ENCODE data around the gene LGALS4. TPM values are rescaled to one million over a fixed set of nuclear protein-coding genes. Genes with fewer than 3 reads are reported as not detected.
A peak's percentile ranks its signal among the peaks of the same experiment; 100 is the strongest.
"Not testable (repeated sequence)": the region's sequence is repeated elsewhere in the genome, so short reads cannot be mapped to it uniquely, and the experiment has no call there.

Gene LGALS4
- total RNA-seq, 8 experiments from 2014 or later = 0.29 to 1.4 (median 0.50) TPM; not detected in 1

DNA sequence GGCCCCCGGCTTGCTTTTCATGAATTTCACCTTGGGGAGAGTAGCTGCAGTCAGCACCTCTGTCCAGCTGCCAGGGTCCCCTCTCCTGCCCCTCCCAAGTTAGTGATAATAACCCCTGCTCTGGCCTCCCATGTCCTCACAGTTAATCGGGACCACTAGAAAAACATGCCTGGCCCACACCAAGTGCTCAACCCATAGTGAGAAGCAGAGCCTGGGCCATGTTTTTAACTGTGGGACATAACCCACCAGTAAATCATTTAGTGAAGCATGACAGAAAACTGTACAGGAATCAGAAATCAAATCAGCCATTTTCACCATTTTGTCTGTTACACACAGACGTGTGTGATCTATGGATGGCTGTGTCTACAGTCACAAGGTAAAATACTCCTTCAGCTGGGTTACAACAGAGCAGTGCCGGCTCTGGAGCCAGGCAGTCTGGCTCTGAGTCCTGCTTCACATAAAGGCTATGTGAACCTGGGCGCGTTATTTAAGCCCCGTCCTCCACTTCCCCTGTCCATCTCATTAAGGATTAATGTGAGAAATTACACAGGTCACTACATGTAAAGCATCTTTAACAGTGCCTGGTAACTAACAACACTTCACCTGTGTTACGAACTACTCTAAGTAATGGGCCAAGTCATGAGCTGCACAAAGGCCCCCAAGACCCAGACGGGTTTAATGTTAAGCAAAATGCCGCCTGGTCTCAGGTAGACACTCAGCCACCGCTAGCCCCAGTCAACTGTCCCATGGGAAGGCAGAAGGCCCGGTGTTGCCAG is 26.4 kb upstream of the LGALS4 start:
- 83 to 100% (median 96%) methylated on average over 1 to 11 of the region's 12 CpGs for WGBS, 10 experiments
- in situ Hi-C loops (cut with MboI; ENCODE audit: low pct_unique_long_range_greater_than_20kb in 2 of 9, low sequenced_read_pairs in 9 of 9, unreplicated experiment in 9 of 9) = no loop called here
- Histone ChIP-seq H3K27ac (no peak overlapping the region), H3K4me3 (no peak overlapping the region), H3K4me1 (replicated peaks in 1 of 2) (no peaks in the 10 kb centered on the region)
- no peak for ATAC-seq (replicated peaks in 6 of 8)

DNA sequence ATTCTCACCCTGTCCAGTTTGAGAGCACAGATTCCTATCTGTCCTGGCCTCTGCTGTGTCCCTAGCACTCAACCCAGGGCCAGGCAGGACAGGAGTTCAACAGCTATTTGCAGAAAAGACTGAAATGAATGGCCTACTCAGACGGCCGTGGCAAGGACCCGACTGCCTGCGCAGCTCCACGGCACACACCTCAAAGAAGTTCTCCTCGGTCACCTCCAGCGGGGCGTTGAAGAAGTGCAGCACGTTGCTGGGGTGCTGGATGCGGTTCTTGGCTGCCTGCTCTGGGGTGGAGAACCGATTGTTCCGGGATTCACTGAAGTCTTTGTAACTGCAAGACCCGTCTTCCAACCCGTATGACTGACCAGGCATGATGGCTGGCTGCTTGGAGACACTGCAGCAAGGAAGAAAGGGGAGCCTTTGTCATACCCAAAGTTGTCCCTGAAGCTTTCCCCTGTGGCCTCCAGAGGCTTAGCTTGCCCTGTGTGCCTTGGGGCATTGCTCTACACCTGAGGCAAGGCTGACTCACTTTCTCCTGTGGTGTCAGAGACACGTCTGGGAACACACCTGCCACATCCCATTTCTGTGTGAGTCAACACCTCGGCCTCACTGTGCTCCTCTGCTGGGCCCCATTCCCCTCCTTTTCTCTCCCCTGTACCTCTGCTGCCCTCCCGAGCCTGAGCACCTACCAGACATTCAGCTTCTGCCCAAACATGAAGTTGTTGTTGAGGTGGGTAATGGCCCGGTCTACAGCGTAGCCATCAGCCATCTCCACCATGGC is 25.7 kb upstream of the LGALS4 start:
- no peak for ATAC-seq (replicated peaks in 6 of 8)
- WGBS, 10 experiments = 80 to 100% (median 88%) methylated on average over 1 to 9 of the region's 19 CpGs; no CpG with 5 or more reads in 5 of the 10 experiments
- in situ Hi-C loops (cut with MboI; ENCODE audit: low pct_unique_long_range_greater_than_20kb in 2 of 9, low sequenced_read_pairs in 9 of 9, unreplicated experiment in 9 of 9) = no loop called here

GRCh38 chr19:38837656-38838121 is 24.9 kb upstream of the LGALS4 start:
- H3K27ac ChIP-seq = no peak overlapping the region
- 93 to 100% (median 97%) methylated on average over 1 to 5 of the region's 7 CpGs; no CpG with 5 or more reads in 3 of the 10 experiments for WGBS, 10 experiments
- peak in 2 of 8 experiments; percentile 7 to 28 for ATAC-seq (replicated peaks in 6 of 8)

More for the DNA sequence above, 25.7 kb upstream of the LGALS4 start:
- H3K27ac ChIP-seq = no peak overlapping the region
- no peaks in the 10 kb centered on the region for H3K4me1 ChIP-seq (replicated peaks in 1 of 2)
- H3K4me3 ChIP-seq = no peak overlapping the region

GRCh38 chr19:38836983-38837626 is 24.4 kb upstream of the LGALS4 start:
- H3K27ac ChIP-seq = no peak overlapping the region
- ATAC-seq (replicated peaks in 6 of 8) = no peak
- in situ Hi-C loops (cut with MboI; ENCODE audit: low pct_unique_long_range_greater_than_20kb in 2 of 9, low sequenced_read_pairs in 9 of 9, unreplicated experiment in 9 of 9) = no loop called here
- H3K4me1 ChIP-seq (replicated peaks in 1 of 2) = peaks cover 1 to 3% of the 10 kb centered on the region in 2 donors
- H3K4me3 ChIP-seq = no peak overlapping the region
- 75 to 100% (median 89%) methylated on average over 1 to 5 of the region's 6 CpGs; no CpG with 5 or more reads in 3 of the 10 experiments for WGBS, 10 experiments

More at GRCh38 chr19:38837656-38838121, 24.9 kb upstream of the LGALS4 start:
- H3K4me3 ChIP-seq = no peak overlapping the region
- H3K4me1 ChIP-seq (replicated peaks in 1 of 2) = no peaks in the 10 kb centered on the region
- in situ Hi-C loops (cut with MboI; ENCODE audit: low pct_unique_long_range_greater_than_20kb in 2 of 9, low sequenced_read_pairs in 9 of 9, unreplicated experiment in 9 of 9) = no loop called here

- in situ Hi-C loops (cut with MboI; ENCODE audit: low pct_unique_long_range_greater_than_20kb in 2 of 9, low sequenced_read_pairs in 9 of 9, unreplicated experiment in 9 of 9) = no loop called here
- Histone ChIP-seq H3K4me3 (no peak overlapping the region), H3K27ac (no peak overlapping the region), H3K4me1 (replicated peaks in 1 of 2) (peaks cover 3 to 5% of the 10 kb centered on the region in 2 donors)
- WGBS, 10 experiments = 52 to 100% (median 92%) methylated on average over 1 to 7 of the region's 8 CpGs
- no peak for ATAC-seq (replicated peaks in 6 of 8)
These were observed 23.6 kb upstream of the LGALS4 start for GRCh38 chr19:38836159-38836982.

GRCh38 chr19:38834590-38834989 is 21.8 kb upstream of the LGALS4 start:
- ATAC-seq (replicated peaks in 6 of 8) = no peak
- Histone ChIP-seq H3K4me3 (no peak overlapping the region), H3K27ac (no peak overlapping the region), H3K4me1 (replicated peaks in 1 of 2) (peaks cover 7 to 14% of the 10 kb centered on the region in 2 donors)
- WGBS, 10 experiments = 91 to 100% (median 96%) methylated on average over 3 to 5 of the region's 6 CpGs; no CpG with 5 or more reads in 4 of the 10 experiments
- in situ Hi-C loops (cut with MboI; ENCODE audit: low pct_unique_long_range_greater_than_20kb in 2 of 9, low sequenced_read_pairs in 9 of 9, unreplicated experiment in 9 of 9) = no loop called here

DNA sequence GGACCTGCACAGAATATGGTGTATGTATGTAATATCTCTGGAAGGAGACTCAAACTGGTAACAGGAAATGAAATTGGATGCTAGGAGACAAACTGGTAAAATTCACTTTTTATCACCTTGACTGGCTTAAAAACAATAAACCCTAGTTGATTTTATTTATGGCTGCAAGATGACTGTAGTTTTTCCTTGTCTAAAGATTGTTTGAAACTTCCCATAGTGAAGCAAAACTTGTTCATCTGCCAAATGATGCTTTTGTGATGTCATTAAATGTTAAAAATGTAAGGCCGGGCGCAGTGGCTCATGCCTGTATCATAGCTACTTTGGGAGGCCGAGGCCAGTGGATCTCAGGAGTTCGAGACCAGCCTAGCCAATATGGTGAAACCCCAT is 21.4 kb upstream of the LGALS4 start:
- 65 to 100% (median 91%) methylated on average over 1 to 4 of the region's 4 CpGs; no CpG with 5 or more reads in 4 of the 10 experiments for WGBS, 10 experiments
- in situ Hi-C loops (cut with MboI; ENCODE audit: low pct_unique_long_range_greater_than_20kb in 2 of 9, low sequenced_read_pairs in 9 of 9, unreplicated experiment in 9 of 9) = no loop called here
- H3K27ac ChIP-seq = no peak overlapping the region
- H3K4me1 ChIP-seq (replicated peaks in 1 of 2) = peaks cover 7 to 14% of the 10 kb centered on the region in 2 donors
- H3K4me3 ChIP-seq = no peak overlapping the region
- no peak for ATAC-seq (replicated peaks in 6 of 8)

- peaks cover 7 to 14% of the 10 kb centered on the region in 2 donors for H3K4me1 ChIP-seq (replicated peaks in 1 of 2)
- no peak overlapping the region for H3K27ac ChIP-seq
- no peak for ATAC-seq (replicated peaks in 6 of 8)
- no peak overlapping the region for H3K4me3 ChIP-seq
- WGBS, 10 experiments = 80 to 100% (median 100%) methylated on average over 1 to 7 of the region's 7 CpGs; no CpG with 5 or more reads in 1 of the 10 experiments
- in situ Hi-C loops (cut with MboI; ENCODE audit: low pct_unique_long_range_greater_than_20kb in 2 of 9, low sequenced_read_pairs in 9 of 9, unreplicated experiment in 9 of 9) = no loop called here
These were observed 20.3 kb upstream of the LGALS4 start for GRCh38 chr19:38833092-38833425.

GRCh38 chr19:38831142-38831605 is 18.4 kb upstream of the LGALS4 start:
- peak; percentile 57 to 70 (median 66) for ATAC-seq (replicated peaks in 6 of 8)
- Histone ChIP-seq H3K27ac (peak overlapping the region; percentile 83 to 91), H3K4me3 (peak overlapping the region; percentile 49 to 73 (median 58)), H3K4me1 (replicated peaks in 1 of 2) (peaks cover 7 to 14% of the 10 kb centered on the region in 2 donors)
- 0 to 10% (median 0%) methylated on average over 1 to 4 of the region's 16 CpGs; no CpG with 5 or more reads in 4 of the 10 experiments for WGBS, 10 experiments
- in situ Hi-C loops (cut with MboI; ENCODE audit: low pct_unique_long_range_greater_than_20kb in 2 of 9, low sequenced_read_pairs in 9 of 9, unreplicated experiment in 9 of 9) = no loop called here

DNA sequence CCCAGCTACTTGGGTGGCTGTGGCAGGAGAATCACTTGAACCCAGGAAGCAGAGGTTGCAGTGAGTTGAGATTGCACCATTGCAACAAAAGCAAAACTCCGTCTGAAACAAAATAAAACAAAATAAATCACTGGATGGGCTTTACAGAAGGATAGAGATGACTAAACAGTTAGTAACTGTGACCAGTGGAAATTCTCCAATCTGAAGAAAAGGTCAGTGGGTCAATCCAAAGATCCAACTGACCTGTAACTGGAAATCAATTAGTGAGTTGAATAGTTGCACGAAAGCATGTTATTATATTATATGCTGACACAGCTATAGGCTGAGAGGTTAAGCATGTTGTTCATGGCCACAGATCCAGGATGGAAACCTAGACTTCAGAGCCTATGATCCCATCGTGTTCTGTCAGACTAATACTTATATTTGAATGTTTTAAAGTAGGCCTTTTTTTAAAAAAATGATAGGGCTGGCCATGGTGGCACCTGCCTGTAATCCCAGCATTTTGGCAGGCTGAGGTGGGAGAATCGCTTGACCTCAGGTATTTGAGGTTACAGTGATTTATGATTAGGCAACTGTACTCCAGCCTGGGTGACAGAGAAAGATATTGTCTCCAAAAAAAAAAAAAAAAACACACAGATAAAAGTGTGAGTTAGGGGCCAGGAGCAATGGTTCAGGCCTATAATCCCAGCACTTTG is 17.4 kb upstream of the LGALS4 start:
- ATAC-seq (replicated peaks in 6 of 8) = no peak
- WGBS, 10 experiments = 60 to 97% (median 80%) methylated on average over 1 to 4 of the region's 4 CpGs; no CpG with 5 or more reads in 3 of the 10 experiments
- Histone ChIP-seq H3K27ac (no peak overlapping the region), H3K4me1 (replicated peaks in 1 of 2) (peaks cover 7 to 14% of the 10 kb centered on the region in 2 donors), H3K4me3 (no peak overlapping the region)
- in situ Hi-C loops (cut with MboI; ENCODE audit: low pct_unique_long_range_greater_than_20kb in 2 of 9, low sequenced_read_pairs in 9 of 9, unreplicated experiment in 9 of 9) = no loop called here

DNA sequence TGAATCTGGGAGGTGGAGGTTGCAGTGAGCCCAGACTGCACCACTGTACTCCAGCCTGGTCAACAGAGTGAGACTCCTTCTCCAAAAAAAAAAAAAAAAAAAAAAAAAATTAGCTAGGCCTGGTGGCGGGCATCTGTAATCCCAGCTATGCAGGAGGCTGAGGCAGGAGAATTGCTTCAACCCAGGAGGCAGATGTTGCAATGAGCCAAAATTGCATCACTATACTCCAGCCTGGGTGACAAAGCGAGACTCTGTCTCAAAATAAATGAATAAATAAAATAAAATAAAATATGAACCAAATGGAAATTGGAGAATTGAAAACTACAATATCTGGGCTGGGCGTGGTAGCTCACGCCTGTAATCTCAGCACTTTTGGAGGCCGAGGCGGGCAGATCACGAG is 16.5 kb upstream of the LGALS4 start:
- ATAC-seq (replicated peaks in 6 of 8); H3K27ac ChIP-seq; H3K4me3 ChIP-seq; in situ Hi-C loops (cut with MboI; ENCODE audit: low pct_unique_long_range_greater_than_20kb in 2 of 9, low sequenced_read_pairs in 9 of 9, unreplicated experiment in 9 of 9): not testable (repeated sequence)
- WGBS, 10 experiments = 69 to 100% (median 96%) methylated on average over 1 to 7 of the region's 7 CpGs; no CpG with 5 or more reads in 1 of the 10 experiments
- H3K4me1 ChIP-seq (replicated peaks in 1 of 2) = peaks cover 7 to 14% of the 10 kb centered on the region in 2 donors

All from motor neuron (in vitro differentiated cells).